ENCODE results near the gene OR51B4.

GRCh38 chr11:5304046-5304445, 2.3 kb upstream of the OR51B4 start:
- no peak for TF ChIP-seq CTCF (conservative IDR thresholded peaks at IDR 0.05; ENCODE audit: low read depth, low read length)
- TF ChIP-seq EZH2 (IDR thresholded peaks at IDR 0.05; ENCODE audit: low read length, unreplicated experiment), result no peak
